HG03521 (cell line): Measurements from ENCODE around the gene ERBB4.
"Not testable (repeated sequence)": the region's sequence is repeated elsewhere in the genome, so short reads cannot be mapped to it uniquely, and the experiment has no call there.

Experiments used
- ATAC-seq: cut with Tn5 transposase; IDR thresholded peaks from one replicate; pipeline ENCODE4 v1.9.1; 2021; ENCODE audit warnings: mild to moderate bottlenecking, moderate library complexity; ENCODE audit not compliant: unreplicated experiment

The ERBB4 gene

DNA sequence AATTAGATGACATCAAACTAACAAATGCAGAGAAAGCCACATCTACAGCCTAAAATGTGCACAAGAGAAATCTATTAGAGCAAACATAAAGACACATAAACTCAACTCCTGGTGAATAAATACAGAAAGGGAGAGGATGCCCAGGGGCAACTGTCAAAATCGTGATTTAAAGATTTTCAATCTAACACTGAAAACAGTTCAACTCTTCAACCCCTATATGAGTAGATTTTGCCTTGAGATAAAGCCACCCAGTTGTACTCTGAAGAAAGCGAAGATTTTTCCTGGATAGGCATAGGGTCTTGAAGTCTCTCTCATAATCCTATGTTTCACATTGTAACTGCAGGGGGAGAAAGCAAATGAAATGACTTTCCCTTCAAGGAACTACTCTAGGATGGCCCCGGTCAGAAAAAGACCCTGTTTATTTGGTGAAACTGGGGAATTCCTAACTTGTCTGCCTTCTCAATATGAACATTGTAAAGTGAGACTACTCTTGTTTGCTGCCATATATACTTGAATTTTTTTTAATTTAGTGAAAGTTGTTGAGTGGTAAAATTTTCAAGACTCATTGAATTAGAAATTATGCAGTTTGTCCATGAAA lies 226.7 kb downstream of the ERBB4 start:
- no peak for ATAC-seq

DNA sequence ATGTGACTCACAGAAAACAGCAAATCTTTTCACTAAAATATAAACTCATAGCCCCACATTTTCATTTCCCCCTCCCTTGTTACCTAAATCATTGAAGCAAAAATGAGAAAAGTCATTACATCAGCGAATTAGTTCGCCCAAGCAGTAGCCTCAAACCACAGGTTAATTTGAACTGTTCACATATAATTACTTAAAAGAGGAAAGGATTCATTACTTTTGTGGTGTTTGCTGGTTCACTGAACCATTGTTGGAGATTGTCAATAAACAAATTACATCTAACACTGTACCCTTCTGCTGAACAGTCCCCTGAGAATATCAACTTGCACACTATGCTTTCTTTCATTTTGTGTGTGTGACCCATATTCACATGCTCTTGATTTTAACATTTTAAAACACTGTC lies 238.7 kb downstream of the ERBB4 start:
- ATAC-seq, result no peak

DNA sequence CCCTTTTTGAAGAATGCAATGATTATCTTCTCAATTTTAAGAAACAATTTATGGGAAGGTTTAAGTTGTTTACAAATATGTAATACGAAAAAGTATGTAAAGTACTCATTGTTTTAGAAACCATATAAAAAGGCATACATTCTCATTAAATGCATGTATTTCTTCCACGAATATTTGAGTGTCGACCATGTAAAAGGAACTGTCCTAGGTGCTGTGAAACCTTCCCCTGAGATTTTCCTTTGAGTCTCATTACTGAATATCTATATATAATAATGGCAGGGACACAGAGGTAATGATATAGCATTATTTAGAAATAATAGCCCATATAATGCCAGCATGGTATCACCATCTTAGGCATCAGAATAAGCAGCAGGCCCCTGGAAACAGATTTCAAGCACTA lies 239.3 kb downstream of the ERBB4 start:
- ATAC-seq, result no peak

DNA sequence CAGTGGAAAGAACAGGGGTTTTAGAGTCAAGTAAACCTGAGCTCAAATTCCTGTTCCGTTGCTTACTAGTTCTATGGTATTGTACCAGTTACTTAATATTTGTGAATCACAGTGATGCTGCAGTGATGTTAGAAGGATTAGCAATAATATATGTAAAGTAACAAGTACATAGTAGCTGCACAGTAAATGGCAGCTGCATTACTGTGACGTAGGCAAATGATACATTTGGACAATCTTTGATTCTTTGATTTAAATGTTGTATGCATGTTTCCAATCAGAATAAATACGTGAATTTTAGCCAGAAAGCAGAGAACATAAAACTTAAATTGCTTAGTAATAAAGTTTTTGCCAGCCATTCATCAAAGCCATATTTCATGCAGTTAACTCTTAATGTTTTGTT lies 243.0 kb downstream of the ERBB4 start:
- no peak for ATAC-seq

DNA sequence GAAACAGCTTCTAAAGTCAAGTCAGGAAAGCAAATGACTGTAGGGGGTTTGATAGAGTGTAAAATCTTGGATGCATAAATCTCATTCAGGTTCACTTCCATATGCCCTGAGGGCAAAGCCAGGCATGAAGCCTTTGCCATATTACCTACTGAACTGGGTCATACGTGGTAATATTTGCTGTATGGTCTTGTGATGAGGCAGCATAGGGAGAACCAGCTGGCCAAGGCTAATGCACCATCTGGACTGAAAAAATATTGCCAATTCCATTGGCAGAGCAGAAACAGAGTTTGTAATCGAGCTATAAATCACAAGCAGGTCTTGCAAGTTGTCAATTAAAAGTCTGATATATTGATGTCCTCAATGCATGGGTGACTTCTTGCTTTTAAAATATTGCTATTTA lies 243.8 kb downstream of the ERBB4 start:
- ATAC-seq, result no peak

DNA sequence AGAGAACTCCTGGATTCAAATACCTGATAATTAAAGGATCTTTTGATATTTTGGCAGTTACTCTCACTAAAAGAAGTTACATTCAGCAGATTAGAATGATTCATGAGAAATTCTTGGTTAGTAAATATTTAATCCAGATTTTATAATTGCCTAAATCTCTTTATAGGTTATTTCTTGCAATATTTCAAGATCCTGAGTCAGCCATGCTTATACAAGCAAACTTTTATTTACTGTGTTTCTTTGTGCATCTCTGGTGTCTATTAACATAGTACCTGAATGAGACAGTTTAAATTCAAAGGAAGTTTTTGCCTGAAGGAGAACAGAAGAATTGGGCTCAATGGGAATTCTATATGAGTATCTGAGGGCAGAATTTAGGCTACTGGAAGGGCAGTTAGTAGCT lies 249.3 kb downstream of the ERBB4 start:
- no peak for ATAC-seq

DNA sequence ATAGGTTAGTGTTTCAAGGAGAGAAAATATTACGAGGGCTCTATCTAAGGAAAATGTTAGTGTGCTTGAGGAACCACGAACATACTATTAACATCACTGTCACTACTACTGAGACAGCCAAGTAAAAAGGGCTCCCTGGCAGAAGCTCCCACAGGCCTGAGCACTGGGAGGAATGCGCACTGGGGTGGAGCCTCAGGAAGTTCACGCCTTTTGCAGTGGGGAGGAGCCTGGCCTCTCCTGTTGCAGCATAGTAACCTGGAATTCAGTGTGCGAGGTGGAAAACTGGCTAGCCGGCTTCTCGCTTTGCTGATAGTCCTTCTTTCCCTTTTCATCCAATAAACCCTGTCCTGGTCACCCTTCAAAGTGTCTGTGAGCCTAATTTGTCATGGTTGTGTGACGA lies 250.3 kb downstream of the ERBB4 start:
- ATAC-seq, result no peak

DNA sequence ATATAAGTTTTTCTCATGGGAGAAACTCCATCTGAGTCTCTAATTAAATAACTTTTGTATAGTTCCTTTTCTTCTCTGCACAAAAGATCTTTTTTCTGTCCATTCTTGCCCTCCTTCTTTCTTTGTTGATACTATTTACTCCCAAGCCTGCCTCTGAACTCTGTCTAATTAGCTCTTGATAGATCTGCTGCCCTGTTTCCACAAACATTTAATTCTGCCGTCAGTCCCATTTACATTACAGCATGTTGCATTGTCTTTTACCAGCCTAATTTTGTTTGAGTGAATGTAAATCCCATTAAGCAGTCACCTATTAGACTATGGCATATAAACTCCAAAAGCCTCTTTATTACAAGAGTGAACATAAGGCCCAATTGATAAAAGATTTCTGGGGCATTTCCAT lies 254.4 kb downstream of the ERBB4 start:
- no peak for ATAC-seq

DNA sequence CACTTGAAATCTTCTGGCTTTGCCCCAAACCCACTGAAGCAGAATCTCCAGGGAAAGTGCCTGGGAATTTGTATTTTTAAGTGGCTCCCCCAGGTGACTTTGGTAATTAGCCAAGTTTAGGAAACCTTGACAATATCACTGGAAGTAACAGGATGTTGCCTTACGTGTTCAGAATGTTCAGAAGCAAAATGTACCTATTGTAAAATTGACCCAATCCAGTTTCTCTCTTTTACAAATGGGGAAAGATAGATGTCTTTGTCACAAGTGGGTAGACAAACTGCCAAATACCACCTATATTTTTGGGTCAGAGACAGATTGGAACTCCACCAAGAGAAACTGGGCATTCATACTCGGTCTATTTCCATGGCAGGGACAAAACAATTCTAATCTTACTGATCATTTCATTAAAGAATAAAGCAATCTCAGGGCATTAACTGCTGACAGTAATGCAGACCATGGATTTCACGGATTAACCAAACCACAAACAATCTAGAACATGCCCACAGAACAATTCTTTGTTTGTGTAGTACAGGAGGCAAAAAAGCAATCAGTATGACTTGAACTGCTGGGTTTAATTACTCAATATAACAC lies 255.8 kb downstream of the ERBB4 start:
- no peak for ATAC-seq

DNA sequence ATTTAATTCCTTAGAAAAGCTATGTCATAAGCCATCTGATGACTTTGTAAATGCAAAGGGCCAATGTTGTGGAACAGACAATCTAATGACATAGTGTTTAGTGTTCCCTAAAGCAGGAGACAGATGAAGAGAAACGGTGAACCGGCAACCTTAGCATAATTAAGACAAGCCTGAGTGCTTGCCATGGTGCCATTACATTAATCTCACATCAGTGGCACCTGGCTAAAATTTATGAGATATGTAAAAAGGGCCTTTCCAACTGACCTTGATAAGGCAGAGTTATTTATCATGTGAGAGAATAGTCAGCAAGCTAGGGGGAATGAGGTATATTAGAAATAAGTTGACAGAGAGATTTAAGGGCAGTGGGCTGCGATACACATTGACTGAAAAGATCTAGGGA lies 261.8 kb downstream of the ERBB4 start:
- ATAC-seq, result no peak

DNA sequence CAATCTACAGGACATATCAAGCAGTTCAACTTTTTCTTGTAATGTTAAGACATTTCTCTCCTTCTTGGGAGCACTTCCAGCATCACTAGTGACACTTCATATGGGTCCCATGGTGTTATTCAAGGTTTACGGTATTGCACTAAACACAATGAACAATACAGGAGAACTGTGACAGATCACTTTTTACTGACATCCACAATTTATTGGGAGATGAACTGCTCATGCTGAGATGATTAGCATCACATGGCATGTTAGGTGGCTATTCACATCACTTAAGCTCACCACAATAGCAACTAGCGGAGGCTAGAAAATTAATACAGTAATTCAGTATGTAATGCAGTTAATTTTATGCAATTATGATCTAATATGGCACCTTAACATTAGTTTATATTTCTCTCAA lies 264.4 kb downstream of the ERBB4 start:
- no peak for ATAC-seq

DNA sequence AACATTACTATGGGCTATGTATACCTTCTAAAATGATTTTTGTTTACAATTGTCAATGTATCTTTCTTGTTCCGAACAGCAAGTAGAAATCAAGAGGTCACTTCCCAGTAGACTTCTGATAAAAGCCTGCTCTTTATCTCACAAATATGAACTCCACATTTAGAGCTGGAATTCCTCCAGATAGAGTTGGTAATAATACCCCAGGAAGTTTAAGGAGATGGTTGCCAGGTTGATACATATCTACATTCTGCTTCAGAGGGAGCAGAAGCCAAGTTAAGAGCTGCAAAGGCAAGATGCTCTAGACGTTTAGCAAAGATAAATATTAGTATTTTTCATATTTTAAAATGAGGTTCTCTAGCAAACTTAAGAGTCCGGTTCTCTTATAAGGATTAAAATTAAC lies 267.0 kb downstream of the ERBB4 start:
- ATAC-seq, result no peak

DNA sequence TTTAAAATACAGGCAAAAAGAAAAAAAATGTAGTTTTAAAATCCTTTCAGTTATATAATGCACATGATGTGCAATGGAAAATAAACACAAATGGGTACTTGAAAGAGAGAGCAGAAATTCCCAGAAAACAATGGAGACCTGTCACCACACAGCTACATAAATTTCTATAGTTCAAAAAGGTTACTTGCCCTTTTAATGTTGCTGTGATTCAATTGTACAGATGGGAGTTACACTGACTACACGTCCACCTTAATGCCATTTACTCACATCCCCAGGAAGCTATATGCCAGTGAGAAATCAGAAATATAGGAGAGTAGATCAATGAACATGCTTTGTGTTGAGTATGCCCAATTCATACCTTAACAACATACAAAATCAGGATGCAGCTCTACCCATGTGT lies 269.6 kb downstream of the ERBB4 start:
- ATAC-seq, result no peak

DNA sequence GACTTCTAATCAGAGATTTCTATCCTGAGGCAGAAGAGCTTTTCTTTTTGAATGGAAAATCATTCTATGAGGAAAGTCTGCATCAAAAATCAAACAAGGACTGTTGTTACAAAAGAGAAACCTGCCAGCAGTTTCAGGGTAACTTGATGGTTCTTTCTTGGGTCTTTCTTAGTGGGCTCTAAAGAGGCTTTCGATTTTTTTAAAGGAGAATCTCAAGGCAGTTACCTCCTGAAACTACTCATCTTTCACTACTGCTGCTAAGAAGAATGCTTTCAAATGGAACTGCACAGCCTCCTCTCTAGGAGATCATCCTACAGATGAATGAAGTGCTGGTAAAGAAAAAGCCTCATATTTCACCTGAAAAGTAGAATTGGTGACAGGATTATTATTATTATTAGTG lies 272.3 kb downstream of the ERBB4 start:
- ATAC-seq, result no peak

DNA sequence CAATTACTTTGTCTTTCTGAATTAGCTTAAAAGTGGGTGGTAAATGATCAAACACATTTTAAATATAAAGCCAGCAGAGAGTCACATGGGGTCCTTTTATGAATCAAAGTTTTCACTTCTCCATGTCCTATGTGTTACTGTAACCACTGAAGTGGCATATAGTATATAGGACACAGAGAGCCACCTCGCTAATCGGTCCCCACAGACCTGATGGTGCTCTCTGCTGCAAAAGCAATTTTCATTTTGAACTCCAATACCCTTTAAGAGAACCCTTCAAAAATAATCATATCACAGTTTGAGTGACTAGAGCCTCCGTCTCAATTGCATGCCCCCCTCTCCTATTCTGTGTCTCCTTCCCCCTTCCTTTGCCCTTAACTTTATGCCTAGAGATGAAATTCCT lies 272.8 kb downstream of the ERBB4 start:
- ATAC-seq, result no peak

DNA sequence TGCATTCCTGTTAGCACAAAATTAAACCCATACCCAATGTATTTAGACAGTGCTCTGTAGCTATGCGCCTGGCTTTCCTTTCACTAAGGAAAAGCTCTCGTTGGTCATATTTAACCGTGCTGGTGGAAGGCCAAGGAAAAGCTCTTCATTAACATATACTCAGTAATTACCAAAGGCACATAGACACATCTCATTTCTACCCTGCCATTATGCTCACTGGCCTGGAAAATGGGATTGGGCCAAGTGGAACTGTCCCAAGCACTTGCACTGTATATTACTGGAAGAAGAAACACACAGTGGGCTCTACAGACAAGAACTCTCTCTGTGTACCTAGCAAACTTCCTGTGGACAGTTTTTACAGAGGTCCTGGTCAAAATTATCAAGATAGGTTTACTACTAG lies 274.4 kb downstream of the ERBB4 start:
- no peak for ATAC-seq

DNA sequence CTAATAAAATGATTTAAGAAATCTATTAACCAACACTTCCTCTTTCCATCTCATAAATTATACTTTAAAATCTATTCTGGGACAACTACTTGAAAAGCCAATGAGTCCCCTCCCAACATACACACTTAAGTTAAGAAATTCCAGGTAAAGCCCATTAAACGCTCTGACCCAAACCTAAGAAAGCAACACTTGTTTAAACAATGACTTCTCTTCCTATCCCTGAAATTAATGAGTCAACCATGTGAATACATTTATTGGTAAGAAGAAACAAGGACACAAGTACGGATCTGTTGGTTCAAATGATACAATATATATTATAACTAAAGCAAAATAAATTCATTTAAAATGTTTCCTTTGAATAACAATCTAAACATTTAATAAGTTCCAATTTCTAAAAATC lies 279.4 kb downstream of the ERBB4 start:
- no peak for ATAC-seq

DNA sequence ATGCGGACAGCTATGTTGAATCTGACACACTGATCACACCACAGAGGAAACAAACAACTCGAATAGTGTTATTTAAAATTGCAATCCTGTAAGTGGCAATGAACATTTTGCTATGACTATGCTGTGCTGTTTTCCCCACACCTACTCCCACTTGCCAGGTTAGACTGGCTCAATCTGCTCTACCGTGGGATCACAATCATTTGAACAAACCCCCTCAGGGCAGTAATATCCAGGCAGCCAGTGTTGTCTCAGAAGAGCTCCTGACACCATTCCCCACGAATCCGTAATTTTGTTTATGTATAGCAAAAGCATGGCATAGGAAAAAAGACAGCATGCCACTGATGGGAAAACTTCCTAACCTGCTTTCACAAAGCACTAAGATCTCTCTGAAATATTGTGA lies 284.3 kb downstream of the ERBB4 start:
- ATAC-seq, result no peak

DNA sequence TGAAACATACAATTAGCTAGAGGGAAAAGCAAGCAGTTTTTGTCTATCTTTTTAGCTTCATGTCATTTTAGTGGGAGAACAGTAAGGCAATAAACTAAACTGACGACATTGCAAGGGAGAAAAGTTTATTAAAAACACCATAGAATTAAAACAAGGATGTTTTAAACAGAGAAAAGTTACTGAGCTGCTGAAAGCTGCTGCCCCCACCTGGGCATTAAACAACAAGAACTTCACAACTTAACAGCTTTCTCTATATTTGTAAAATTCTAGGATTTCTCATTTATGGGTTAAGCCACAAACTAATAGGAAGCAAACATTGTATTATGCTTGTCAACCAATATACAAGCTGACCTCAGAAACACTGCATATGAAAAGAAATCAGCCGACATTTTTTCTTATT lies 289.2 kb downstream of the ERBB4 start:
- ATAC-seq, result no peak

DNA sequence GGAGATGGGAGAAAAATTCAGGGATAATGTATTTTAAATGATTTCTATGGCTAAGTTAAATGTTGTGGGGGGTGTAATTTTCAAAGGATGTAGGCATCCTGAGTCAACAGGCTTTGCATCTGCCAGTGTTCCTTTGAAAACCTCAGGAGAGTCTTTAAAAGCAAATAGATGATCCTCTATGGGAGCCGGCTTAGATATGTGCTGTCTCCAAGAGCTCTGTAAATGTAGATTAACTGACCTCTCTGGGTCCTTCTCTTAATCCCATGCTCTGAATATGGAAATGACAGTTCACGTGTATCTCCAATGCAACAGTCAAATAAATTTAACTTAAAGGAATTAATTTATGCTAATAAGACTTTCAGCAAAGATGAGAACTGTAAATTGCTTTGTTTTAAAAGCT lies 292.7 kb downstream of the ERBB4 start:
- ATAC-seq, result no peak

DNA sequence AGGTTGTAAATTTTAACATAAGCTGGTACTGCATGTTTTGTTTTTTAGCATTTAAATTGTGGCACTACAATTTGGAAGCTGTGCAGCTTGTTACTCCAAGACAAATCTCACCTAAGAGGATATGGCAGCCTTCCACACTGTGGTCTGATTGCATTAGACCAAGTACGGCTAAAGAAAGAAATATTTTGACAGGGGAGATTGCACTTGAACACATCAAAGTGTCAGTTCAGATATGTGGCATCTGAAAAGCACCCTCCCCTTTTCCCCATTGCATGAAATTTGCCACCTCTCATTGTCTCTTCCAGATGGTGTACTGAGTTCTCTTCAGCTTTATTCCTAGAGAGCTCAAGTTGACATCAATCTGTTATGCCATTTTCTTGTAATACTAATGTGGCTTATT lies 295.9 kb downstream of the ERBB4 start:
- ATAC-seq, result no peak

DNA sequence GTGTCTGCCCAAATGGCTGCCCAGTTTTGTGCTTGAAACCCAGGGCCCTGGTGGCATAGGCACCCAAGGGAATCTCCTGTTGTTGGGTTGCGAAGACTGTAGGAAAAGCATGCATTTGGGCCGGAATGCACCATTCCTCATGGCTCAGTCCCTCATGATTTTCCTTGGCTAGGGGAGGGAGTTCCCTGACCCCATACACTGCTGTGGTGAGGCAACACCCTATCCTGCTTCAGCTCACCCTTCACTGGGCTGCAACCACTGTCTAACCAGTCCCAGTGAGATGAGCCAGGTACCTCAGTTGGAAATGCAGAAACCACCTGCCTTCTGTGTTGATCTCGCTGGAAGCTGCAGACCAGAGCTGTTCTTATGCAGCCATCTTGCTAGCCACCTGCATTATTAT lies 300.4 kb downstream of the ERBB4 start:
- not testable (repeated sequence) for ATAC-seq

DNA sequence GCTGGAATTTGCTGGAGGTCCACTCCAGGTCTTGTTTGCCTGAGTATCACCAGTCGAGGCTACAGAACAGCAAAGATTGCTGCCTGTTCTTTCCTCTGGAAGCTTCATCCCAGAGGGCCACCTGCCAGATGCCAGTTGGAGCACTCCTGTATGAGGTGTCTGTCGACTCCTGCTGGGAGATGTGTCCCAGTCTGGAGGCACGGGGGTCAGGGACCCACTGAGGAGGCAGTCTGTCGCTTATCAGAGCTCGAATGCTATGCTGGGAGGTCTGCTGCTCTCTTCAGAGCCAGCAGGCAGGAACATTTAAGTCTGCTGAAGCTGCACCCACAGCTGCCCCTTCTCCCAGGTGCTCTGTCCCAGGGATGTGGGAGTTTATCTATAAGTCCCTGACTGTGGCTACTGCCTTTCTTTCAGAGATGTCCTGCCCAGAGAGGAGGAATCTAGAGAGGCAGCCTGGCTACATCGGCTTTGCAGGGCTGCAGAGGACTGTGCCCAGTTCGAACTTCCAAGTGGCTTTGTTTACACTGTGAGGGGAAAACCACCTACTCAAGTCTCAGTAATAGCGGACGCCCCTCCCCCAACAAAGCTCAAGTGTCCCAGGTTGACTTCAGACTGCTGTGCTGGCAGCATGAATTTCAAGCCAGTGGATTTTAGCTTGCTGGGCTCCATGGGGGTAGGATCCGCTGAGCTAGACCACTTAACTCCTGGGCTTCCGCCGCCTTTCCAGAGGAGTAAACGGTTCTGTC lies 301.1 kb downstream of the ERBB4 start:
- no peak for ATAC-seq
